H9 (cell line): ENCODE data around the gene LRRC42. TPM values are rescaled to one million over a fixed set of nuclear protein-coding genes. Genes with fewer than 3 reads are reported as not detected.

Experiments
- DNase-seq: peaks from one replicate; pipeline ENCODE4 v3.0.0-alpha.2; 2017
- H2AFZ ChIP-seq: one replicate; pipeline ENCODE4 v1.6.1; 2013; ENCODE audit warnings: mild to moderate bottlenecking, low read length, control low read depth, moderate library complexity
- H2AK5ac ChIP-seq: 2 replicates; pipeline ENCODE4 v1.6.1; 2013; ENCODE audit warnings: low read length, control low read depth, mixed read lengths; ENCODE audit not compliant: insufficient read length
- H2BK120ac ChIP-seq: one replicate; pipeline ENCODE4 v1.6.1; 2013; ENCODE audit warnings: low read depth, mild to moderate bottlenecking, low read length, control low read depth, inconsistent platforms; ENCODE audit not compliant: poor library complexity, severe bottlenecking
- H2BK12ac ChIP-seq: 2 replicates; pipeline ENCODE4 v1.6.1; 2013; ENCODE audit warnings: low read length, control low read depth, mixed read lengths, low read depth; ENCODE audit not compliant: insufficient read length
- H2BK15ac ChIP-seq: 2 replicates; pipeline ENCODE4 v1.6.1; 2013; ENCODE audit warnings: low read depth, low read length, control low read depth
- H2BK20ac ChIP-seq: one replicate; pipeline ENCODE4 v1.6.1; 2013; ENCODE audit warnings: low read depth, mild to moderate bottlenecking, low read length, control low read depth, inconsistent platforms; ENCODE audit not compliant: poor library complexity, severe bottlenecking
- H2BK5ac ChIP-seq: 2 replicates; pipeline ENCODE4 v1.6.1; 2013; ENCODE audit warnings: low read length, control low read depth, mixed read lengths; ENCODE audit not compliant: insufficient read length
- H3K14ac ChIP-seq: 2 replicates; pipeline ENCODE4 v1.6.1; 2013; ENCODE audit warnings: low read length, control low read depth; ENCODE audit not compliant: insufficient read depth
- H3K18ac ChIP-seq: 2 replicates; pipeline ENCODE4 v1.6.1; 2013; ENCODE audit warnings: low read depth, mild to moderate bottlenecking, mixed read lengths, low read length, control low read depth; ENCODE audit not compliant: insufficient read length
- H3K23ac ChIP-seq: 2 replicates; pipeline ENCODE4 v1.6.1; 2013; ENCODE audit warnings: low read length, control low read depth, mixed read lengths, low read depth; ENCODE audit not compliant: insufficient read length
- H3K23me2 ChIP-seq: 2 replicates; pipeline ENCODE4 v1.6.1; 2013; ENCODE audit warnings: low read depth, mild to moderate bottlenecking, mixed read lengths, low read length, control low read depth; ENCODE audit not compliant: insufficient read length, poor library complexity, severe bottlenecking
- H3K27ac ChIP-seq: 2 replicates; pipeline ENCODE4 v1.5.1; 2013; ENCODE audit warnings: low read length, control low read depth, mixed read lengths, low read depth; ENCODE audit not compliant: insufficient read length
- H3K27me3 ChIP-seq: 2 replicates; pipeline ENCODE4 v1.6.1; 2013; ENCODE audit warnings: low read length, control low read depth, inconsistent platforms; ENCODE audit not compliant: insufficient read depth
- H3K4ac ChIP-seq: 2 replicates; pipeline ENCODE4 v1.6.1; 2013; ENCODE audit warnings: low read depth, mild to moderate bottlenecking, control low read depth, inconsistent platforms, low read length, moderate library complexity
- H3K4me1 ChIP-seq: 2 replicates; pipeline ENCODE4 v1.6.1; 2013; ENCODE audit warnings: low read length, control low read depth, inconsistent platforms; ENCODE audit not compliant: insufficient read depth
- H3K4me2 ChIP-seq: 2 replicates; pipeline ENCODE4 v1.6.1; 2013; ENCODE audit warnings: low read length, control low read depth, mixed read lengths; ENCODE audit not compliant: insufficient read length, insufficient read depth
- H3K56ac ChIP-seq: 2 replicates; pipeline ENCODE4 v1.6.1; 2013; ENCODE audit warnings: low read depth, mild to moderate bottlenecking, mixed read lengths, low read length, control low read depth; ENCODE audit not compliant: insufficient read length
- H3K79me1 ChIP-seq: 2 replicates; pipeline ENCODE4 v1.6.1; 2013; ENCODE audit warnings: low read depth, mild to moderate bottlenecking, moderate library complexity, low read length, control low read depth, inconsistent platforms; ENCODE audit not compliant: insufficient read depth, poor library complexity, severe bottlenecking
- H3K79me2 ChIP-seq: 2 replicates; pipeline ENCODE4 v1.6.1; 2013; ENCODE audit warnings: low read length, control low read depth, inconsistent platforms; ENCODE audit not compliant: insufficient read depth
- H3K9ac ChIP-seq: 2 replicates; pipeline ENCODE4 v1.6.1; 2013; ENCODE audit warnings: low read length, control low read depth, mixed read lengths; ENCODE audit not compliant: insufficient read length; ENCODE audit errors: extremely low read depth
- H3K9me3 ChIP-seq: one replicate; pipeline ENCODE4 v1.6.1; 2013; ENCODE audit warnings: low read depth, low read length, inconsistent platforms; ENCODE audit not compliant: control insufficient read depth
- H3T11ph ChIP-seq: one replicate; pipeline ENCODE4 v1.6.1; 2013; ENCODE audit warnings: mild to moderate bottlenecking, low read length, control low read depth, inconsistent platforms
- H4K20me1 ChIP-seq: one replicate; pipeline ENCODE4 v1.6.1; 2013; ENCODE audit not compliant: control insufficient read depth, insufficient read length, insufficient read depth
- H4K5ac ChIP-seq: 2 replicates; pipeline ENCODE4 v1.6.1; 2013; ENCODE audit warnings: low read depth, mild to moderate bottlenecking, mixed read lengths, low read length, control low read depth; ENCODE audit not compliant: insufficient read length
- H4K8ac ChIP-seq: replicated peaks from 2 replicates; pipeline ENCODE4 v1.6.1; 2013; ENCODE audit warnings: low read length, control low read depth, mixed read lengths, low read depth; ENCODE audit not compliant: insufficient read length
- H4K91ac ChIP-seq: 2 replicates; pipeline ENCODE4 v1.6.1; 2013; ENCODE audit warnings: low read depth, mild to moderate bottlenecking, moderate library complexity, mixed read lengths, low read length, control low read depth; ENCODE audit not compliant: insufficient read length
- H3K27ac Mint-ChIP-seq, 3 experiments: 2 replicates in 2 of 3; 3 replicates in 1 of 3; pipeline ENCODE4 v1.8.0; 2020 to 2021; ENCODE audit warnings: mixed read lengths in 3 of 3, mild to moderate bottlenecking in 1 of 3, moderate library complexity in 1 of 3
- H3K27me3 Mint-ChIP-seq: 2 replicates; pipeline ENCODE4 v1.8.0; 2021; ENCODE audit warnings: low read depth, mild to moderate bottlenecking, moderate library complexity, mixed read lengths
- H3K36me3 Mint-ChIP-seq, 3 experiments: 2 replicates in 2 of 3; 3 replicates in 1 of 3; pipeline ENCODE4 v1.8.0; 2020 to 2021; ENCODE audit warnings: low read depth in 3 of 3, mixed read lengths in 3 of 3; ENCODE audit not compliant: insufficient read depth in 1 of 3
- H3K4me1 Mint-ChIP-seq, 2 experiments: 2 replicates each; pipeline ENCODE4 v1.8.0; 2020; ENCODE audit warnings: mixed read lengths in 2 of 2
- H3K4me3 Mint-ChIP-seq, 2 experiments: 2 replicates in 1 of 2; 3 replicates in 1 of 2; pipeline ENCODE4 v1.8.0; 2020 to 2021; ENCODE audit warnings: mild to moderate bottlenecking in 2 of 2, mixed read lengths in 2 of 2, moderate library complexity in 1 of 2
- H3K9me3 Mint-ChIP-seq, 2 experiments: 2 replicates in 1 of 2; 3 replicates in 1 of 2; pipeline ENCODE4 v1.8.0; 2020; ENCODE audit warnings: mild to moderate bottlenecking in 2 of 2, mixed read lengths in 2 of 2, moderate library complexity in 1 of 2
- WGBS: extraction: QIAGEN DNeasy Blood & Tissue Kit; methylation state at CpG from one replicate; pipeline ENCODE4 v1.1.7; 2013; ENCODE audit warnings: missing lambda C conversion rate, low lambda C conversion rate, mixed read lengths; ENCODE audit not compliant: insufficient read length; ENCODE audit errors: extremely low coverage; 5-methylcytosine and 5-hydroxymethylcytosine counted together
- total RNA-seq: library from RNA; stranded (reverse); gene quantifications from 2 replicates; pipeline ENCODE4 v1.2.1, GENCODE V29; 2021
- TF ChIP-seq, protein P1 (sequence below): fragments of 200-600 bp; sonication (generic); conservative IDR thresholded peaks from 3 replicates; pipeline ENCODE4 v1.8.0; 2021; ENCODE audit warnings: antibody characterized with exemption, mild to moderate bottlenecking

LRRC42 gene
- total RNA-seq, 1 experiment from 2014 or later: 36.3 TPM

DNA sequence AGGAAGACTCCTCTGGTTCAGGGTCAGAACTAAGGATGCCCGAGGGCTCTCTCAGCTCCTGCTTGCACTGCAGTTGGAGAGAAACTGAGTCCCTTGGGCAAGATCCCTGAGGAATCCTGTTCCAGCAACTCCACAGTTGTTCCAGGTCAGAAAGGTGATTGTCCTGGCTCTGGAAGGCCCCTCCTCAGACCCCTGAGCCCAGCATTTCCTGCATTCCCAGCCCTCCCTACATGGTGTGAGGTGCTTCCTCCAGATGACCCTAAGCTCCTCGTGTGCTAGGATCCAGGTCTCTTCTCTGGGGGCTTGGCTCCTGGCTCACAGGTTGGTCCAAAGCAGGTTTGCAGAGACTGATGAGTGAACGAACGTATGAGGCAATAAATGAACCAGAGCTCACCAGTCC lies 60.4 kb downstream of the LRRC42 start:
- TF ChIP-seq, protein P1, sequence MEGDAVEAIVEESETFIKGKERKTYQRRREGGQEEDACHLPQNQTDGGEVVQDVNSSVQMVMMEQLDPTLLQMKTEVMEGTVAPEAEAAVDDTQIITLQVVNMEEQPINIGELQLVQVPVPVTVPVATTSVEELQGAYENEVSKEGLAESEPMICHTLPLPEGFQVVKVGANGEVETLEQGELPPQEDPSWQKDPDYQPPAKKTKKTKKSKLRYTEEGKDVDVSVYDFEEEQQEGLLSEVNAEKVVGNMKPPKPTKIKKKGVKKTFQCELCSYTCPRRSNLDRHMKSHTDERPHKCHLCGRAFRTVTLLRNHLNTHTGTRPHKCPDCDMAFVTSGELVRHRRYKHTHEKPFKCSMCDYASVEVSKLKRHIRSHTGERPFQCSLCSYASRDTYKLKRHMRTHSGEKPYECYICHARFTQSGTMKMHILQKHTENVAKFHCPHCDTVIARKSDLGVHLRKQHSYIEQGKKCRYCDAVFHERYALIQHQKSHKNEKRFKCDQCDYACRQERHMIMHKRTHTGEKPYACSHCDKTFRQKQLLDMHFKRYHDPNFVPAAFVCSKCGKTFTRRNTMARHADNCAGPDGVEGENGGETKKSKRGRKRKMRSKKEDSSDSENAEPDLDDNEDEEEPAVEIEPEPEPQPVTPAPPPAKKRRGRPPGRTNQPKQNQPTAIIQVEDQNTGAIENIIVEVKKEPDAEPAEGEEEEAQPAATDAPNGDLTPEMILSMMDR: no peak
- Mint-ChIP-seq H3K4me3 (no peak overlapping the region), H3K27ac (no peak overlapping the region), H3K4me1 (no peaks in the 10 kb centered on the region), H3K27me3 (peaks cover 9% of the 10 kb centered on the region), H3K9me3 (peaks cover 8 to 11% of the 10 kb centered on the region in 2 experiments; a peak in 4 of 5 replicates), H3K36me3 (no peaks in the 10 kb centered on the region; a peak in 1 of 7 replicates)
- Histone ChIP-seq H3K18ac (no peak overlapping the region), H3K14ac (no peak overlapping the region; the same call in 1 of the 2 replicates), H2BK15ac (no peak overlapping the region), H4K5ac (no peak overlapping the region), H4K91ac (no peak overlapping the region), H3K79me1 (no peaks in the 10 kb centered on the region), H3K79me2 (no peaks in the 10 kb centered on the region), H2AK5ac (no peak overlapping the region), H3K23me2 (no peaks in the 10 kb centered on the region), H3K56ac (no peak overlapping the region), H2AFZ (no peak overlapping the region), H3T11ph (no peak overlapping the region), H3K9me3 (no peaks in the 10 kb centered on the region), H3K4me1 (no peaks in the 10 kb centered on the region), H4K8ac (no peak overlapping the region), H2BK120ac (no peak overlapping the region), H3K27ac (no peak overlapping the region), H3K4ac (no peak overlapping the region), H2BK12ac (no peak overlapping the region), H3K23ac (no peak overlapping the region), H4K20me1 (no peaks in the 10 kb centered on the region), H3K9ac (no peak overlapping the region), H2BK5ac (no peak overlapping the region), H2BK20ac (no peak overlapping the region), H3K27me3 (no peaks in the 10 kb centered on the region), H3K4me2 (no peak overlapping the region)
- no CpG with 5 or more reads among the region's 4 CpGs for WGBS
- no peak for DNase-seq
